Retinal pigment epithelial cell (primary cell): ENCODE measurements around the gene MPP1.
A peak's percentile ranks its signal among the peaks of the same experiment; 100 is the strongest.

Experiments
- DNase-seq: peaks from one replicate; pipeline ENCODE4 v3.0.0-alpha.2; 2010; ENCODE audit warnings: low read depth
- H3K4me3 ChIP-seq: 2 replicates; pipeline ENCODE4 v1.5.1; 2011; ENCODE audit warnings: mild to moderate bottlenecking, low read length, control low read depth, moderate library complexity
- TF ChIP-seq, protein P1 (sequence below): conservative IDR thresholded peaks from 2 replicates; pipeline ENCODE4 v1.5.1; 2011; ENCODE audit warnings: low read depth, low read length, control low read depth, inconsistent platforms

The MPP1 gene

DNA sequence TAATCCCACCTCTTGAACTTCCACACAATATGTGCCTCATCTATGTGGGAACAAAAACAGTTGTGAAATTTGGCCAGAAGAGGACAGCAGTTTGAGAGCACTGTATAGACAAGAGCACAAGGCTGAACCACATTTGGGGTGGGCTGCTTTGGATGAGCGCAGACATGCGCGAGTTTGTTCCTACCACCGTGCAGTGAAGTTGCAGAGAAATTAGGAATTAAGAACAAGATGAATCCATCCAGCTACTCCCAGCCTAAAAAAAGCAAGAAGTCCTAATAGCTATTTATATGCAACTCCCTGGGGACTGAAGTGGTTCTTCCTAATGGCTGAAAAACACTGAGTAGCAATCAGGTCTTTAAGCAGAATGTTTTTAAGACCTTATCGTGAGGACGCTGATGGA, 55.4 kb downstream of the MPP1 start:
- no peak for DNase-seq
- TF ChIP-seq, protein P1, sequence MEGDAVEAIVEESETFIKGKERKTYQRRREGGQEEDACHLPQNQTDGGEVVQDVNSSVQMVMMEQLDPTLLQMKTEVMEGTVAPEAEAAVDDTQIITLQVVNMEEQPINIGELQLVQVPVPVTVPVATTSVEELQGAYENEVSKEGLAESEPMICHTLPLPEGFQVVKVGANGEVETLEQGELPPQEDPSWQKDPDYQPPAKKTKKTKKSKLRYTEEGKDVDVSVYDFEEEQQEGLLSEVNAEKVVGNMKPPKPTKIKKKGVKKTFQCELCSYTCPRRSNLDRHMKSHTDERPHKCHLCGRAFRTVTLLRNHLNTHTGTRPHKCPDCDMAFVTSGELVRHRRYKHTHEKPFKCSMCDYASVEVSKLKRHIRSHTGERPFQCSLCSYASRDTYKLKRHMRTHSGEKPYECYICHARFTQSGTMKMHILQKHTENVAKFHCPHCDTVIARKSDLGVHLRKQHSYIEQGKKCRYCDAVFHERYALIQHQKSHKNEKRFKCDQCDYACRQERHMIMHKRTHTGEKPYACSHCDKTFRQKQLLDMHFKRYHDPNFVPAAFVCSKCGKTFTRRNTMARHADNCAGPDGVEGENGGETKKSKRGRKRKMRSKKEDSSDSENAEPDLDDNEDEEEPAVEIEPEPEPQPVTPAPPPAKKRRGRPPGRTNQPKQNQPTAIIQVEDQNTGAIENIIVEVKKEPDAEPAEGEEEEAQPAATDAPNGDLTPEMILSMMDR, result no peak
- no peak overlapping the region for H3K4me3 ChIP-seq

DNA sequence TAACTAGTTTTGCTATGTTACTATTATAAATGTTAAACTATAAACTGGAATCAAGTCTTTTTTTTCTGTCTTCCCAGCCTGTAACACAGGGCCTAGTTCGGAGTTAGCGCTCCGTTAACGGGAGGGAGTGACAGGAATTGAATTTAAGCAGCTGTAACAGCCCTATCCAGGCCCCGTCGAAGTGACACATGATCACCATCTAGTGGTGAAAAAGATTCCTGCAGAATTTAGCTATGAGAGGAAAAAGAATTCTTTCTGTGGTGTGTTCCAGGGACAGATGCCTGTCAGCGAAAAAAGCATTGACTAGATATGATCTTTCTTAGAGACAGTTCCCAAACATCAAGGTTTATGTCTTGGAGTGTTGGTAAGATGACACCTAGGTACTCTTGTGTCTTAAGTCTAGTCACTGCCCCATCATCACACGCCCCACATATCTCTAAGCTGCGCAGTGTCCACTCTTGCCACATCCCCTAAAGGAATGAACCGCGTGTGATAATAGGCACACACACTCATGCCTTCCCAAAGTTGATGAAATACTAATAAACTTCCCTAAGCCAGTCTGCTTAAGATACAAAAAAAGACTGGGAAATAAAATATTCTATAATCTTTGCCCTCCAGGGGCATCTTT, 56.5 kb downstream of the MPP1 start:
- no peak overlapping the region for H3K4me3 ChIP-seq
- DNase-seq, result no peak
- TF ChIP-seq, protein P1, result peak; percentile 72

DNA sequence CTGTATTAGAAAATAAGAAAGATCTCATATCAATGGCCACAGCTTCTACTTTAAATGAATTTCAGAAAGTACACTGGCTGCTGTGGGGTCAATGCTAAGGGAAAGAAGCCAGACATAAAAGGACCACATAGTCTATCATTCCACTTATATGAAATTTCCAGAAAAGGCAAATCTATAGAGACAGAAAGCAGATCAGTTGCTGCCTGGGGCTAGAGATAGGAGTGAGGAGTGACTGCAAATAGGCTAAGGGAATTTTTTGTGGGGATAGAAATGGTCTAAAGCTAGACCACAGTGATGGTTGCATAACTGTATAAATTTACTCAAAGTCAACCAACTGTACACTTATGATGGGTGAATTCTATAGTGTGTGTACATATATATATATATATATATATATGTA, 62.7 kb downstream of the MPP1 start:
- TF ChIP-seq, protein P1, result no peak
- no peak overlapping the region for H3K4me3 ChIP-seq
- no peak for DNase-seq

DNA sequence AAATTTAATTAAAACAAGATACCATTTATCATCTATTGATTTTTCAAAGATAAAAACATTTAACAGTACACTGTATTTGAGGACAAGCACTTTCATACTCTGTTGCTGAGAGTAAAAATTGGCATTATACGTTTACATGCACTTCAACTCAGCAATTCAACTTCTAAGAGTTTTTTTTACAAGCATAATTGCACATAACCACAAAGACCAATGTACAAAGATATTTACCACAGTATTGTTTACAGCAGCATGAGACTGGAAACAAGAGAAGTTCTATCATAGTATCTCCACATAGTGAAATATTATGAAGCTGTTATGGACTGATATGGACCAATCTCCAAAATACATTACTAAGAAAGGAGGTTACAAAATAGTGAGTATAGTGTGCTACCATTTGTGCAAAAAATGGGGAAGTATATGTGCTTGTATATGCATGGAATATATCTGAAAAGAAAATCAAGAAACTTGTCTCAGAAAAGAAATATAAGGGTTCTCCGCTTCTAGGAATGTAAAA, 65.3 kb downstream of the MPP1 start:
- TF ChIP-seq, protein P1, result no peak
- no peak overlapping the region for H3K4me3 ChIP-seq
- DNase-seq, result no peak

DNA sequence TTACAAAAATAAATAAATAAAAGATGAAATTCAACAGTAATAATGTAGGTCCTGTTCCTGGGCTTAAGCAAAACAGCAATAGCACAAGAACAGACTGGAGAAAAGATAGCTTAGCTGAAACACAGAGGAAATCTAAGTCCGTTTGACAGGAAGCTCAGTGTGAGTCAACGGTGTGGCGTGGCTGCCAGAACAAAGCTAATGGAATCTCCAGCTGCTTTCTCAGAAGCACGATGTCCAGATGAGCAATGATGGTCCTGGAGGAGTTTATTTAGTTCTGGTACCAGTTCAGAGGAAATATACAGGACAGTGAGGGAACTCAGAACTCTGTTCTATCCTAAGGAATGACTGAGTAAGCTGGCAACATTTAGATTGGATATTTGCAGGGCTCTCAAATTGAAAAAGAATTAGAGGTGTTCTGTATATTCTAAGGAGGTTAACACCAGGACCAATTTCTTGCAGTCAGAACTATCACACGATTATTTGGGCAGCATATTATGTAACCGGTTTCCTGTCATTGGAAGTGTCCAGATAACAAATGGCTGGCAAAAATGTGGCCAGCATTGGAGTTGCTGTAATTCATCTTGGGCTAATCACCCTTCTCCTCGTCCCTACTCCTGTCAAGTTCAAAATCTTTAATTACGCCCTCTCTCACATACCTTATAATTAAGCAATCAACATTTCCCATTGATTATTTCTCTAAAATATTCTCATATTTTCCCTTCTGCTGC, 67.1 kb downstream of the MPP1 start:
- no peak for DNase-seq
- TF ChIP-seq, protein P1, result no peak
- no peak overlapping the region for H3K4me3 ChIP-seq

DNA sequence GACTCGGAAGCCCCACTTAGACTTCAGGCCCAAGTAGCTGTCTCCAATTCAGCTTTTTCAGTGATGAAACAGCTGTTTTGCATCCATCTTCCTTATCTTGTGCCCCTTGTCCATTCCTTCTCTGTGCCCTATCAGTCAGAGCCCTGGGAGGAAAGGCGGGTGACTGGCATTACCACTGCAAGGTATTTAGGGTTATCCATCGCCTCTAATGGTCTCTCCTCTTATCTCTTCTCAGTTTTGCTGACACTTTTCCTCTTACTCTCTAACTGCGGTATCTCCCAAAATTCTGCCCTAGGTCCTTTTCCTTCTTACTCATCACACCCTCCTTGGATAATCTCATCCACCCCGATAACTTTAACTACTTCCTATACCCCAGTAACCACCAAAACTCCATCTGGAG, 68.1 kb downstream of the MPP1 start:
- TF ChIP-seq, protein P1, result no peak
- no peak for DNase-seq
- H3K4me3 ChIP-seq, result no peak overlapping the region

DNA sequence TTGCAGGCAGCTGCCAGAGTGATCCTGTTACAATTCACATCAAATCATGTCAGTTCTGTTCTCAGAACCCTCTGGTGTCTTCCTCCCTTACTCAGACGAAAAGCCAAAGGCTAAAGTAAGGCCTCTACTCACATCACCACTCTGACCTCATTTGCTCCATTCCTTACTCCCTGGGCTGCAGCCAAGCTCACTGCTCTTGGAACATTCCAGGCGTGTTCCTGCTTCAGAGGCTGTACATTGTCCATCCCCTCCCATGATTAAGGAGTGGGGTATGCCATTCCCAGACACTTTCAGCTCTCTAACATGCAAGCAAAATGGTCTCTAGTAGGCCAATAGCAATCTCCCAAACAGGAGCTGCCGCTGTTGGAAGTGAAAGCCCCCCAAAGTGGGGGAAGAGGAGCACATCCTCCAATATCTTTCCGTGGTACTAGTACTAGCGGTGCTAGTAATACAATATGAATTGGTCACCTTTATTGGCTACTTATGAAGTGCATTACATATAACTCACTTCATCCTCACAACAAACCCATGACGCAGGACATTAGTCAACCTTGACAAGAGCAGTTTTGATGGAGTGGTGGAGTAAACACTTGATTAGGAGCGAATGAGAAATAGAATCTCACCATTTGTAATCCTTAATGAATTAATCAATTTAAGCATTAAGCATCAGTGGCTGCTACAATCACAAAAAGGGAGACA, 69.4 kb downstream of the MPP1 start:
- peak; percentile 63 for DNase-seq
- no peak overlapping the region for H3K4me3 ChIP-seq
- TF ChIP-seq, protein P1, result no peak
